ENCODE results near the gene C16orf82. TPM values are rescaled to one million over a fixed set of nuclear protein-coding genes. Genes with fewer than 3 reads are reported as not detected.
"Not testable (repeated sequence)": the region's sequence is repeated elsewhere in the genome, so short reads cannot be mapped to it uniquely, and the experiment has no call there.

Gene C16orf82
- total and polyA plus RNA-seq, 4 donors, result not detected

GRCh38 chr16:27084307-27085028 is 17.7 kb downstream of the C16orf82 start:
- Histone ChIP-seq H3K27ac (ENCODE audit: low read depth in 1 of 2, low read length in 2 of 2) (no peak overlapping the region), H3K36me3 (ENCODE audit: control insufficient read depth in 4 of 4, insufficient read depth in 3 of 4, low read depth in 1 of 4, low read length in 3 of 4) (no peaks in the 10 kb centered on the region), H3K4me1 (ENCODE audit: control insufficient read depth in 4 of 4, insufficient read depth in 4 of 4, low read length in 3 of 4) (no peaks in the 10 kb centered on the region), H3K9ac (ENCODE audit: low read depth in 1 of 2, low read length in 2 of 2) (no peak overlapping the region), H3K27me3 (ENCODE audit: control insufficient read depth in 4 of 4, insufficient read depth in 4 of 4, low read length in 3 of 4) (peaks cover 0 to 3% (median 0%) of the 10 kb centered on the region in 4 donors), H3K9me3 (ENCODE audit: control insufficient read depth in 4 of 4, low read length in 3 of 4) (no peaks in the 10 kb centered on the region), H3K4me3 (ENCODE audit: low read depth in 1 of 3, low read length in 3 of 3) (no peak overlapping the region)
- no peak for DNase-seq (ENCODE audit: low spot score)
- TF ChIP-seq SP1 (IDR thresholded peaks at IDR 0.05) (no peak), REST (IDR thresholded peaks at IDR 0.05) (no peak), FOXA1 (IDR thresholded peaks at IDR 0.05) (no peak)
- 55% methylated on average over 9 of the region's 9 CpGs for WGBS

GRCh38 chr16:27085182-27085581 is 18.5 kb downstream of the C16orf82 start:
- H3K27me3 ChIP-seq (ENCODE audit: control insufficient read depth in 4 of 4, insufficient read depth in 4 of 4, low read length in 3 of 4), result peaks cover 0 to 3% (median 1%) of the 10 kb centered on the region in 4 donors
- no peaks in the 10 kb centered on the region for H3K4me1 ChIP-seq (ENCODE audit: control insufficient read depth in 4 of 4, insufficient read depth in 4 of 4, low read length in 3 of 4)
- no peak overlapping the region for H3K4me3 ChIP-seq (ENCODE audit: low read depth in 1 of 3, low read length in 3 of 3)
- no peaks in the 10 kb centered on the region for H3K9me3 ChIP-seq (ENCODE audit: control insufficient read depth in 4 of 4, low read length in 3 of 4)
- WGBS, result 64% methylated on average over 6 of the region's 6 CpGs
- H3K27ac ChIP-seq (ENCODE audit: low read depth in 1 of 2, low read length in 2 of 2), result no peak overlapping the region
- H3K9ac ChIP-seq (ENCODE audit: low read depth in 1 of 2, low read length in 2 of 2), result no peak overlapping the region
- no peaks in the 10 kb centered on the region for H3K36me3 ChIP-seq (ENCODE audit: control insufficient read depth in 4 of 4, insufficient read depth in 3 of 4, low read depth in 1 of 4, low read length in 3 of 4)
- no peak for DNase-seq (ENCODE audit: low spot score)
- no peak for TF ChIP-seq HNF4G (IDR thresholded peaks at IDR 0.05)
- TF ChIP-seq FOXA1 (IDR thresholded peaks at IDR 0.05), result no peak
- no peak for TF ChIP-seq JUND (IDR thresholded peaks at IDR 0.05)
- no peak for TF ChIP-seq MAX (IDR thresholded peaks at IDR 0.05)
- no peak for TF ChIP-seq GABPA (IDR thresholded peaks at IDR 0.05 in 1 of 2, conservative IDR thresholded peaks at IDR 0.05 in 1 of 2)
- no peak for TF ChIP-seq SP1 (IDR thresholded peaks at IDR 0.05)
- no peak for TF ChIP-seq FOXA2 (IDR thresholded peaks at IDR 0.05)

- H3K36me3 ChIP-seq (ENCODE audit: control insufficient read depth in 4 of 4, insufficient read depth in 3 of 4, low read depth in 1 of 4, low read length in 3 of 4); DNase-seq (ENCODE audit: low spot score); H3K9ac ChIP-seq (ENCODE audit: low read depth in 1 of 2, low read length in 2 of 2); H3K27ac ChIP-seq (ENCODE audit: low read depth in 1 of 2, low read length in 2 of 2); H3K9me3 ChIP-seq (ENCODE audit: control insufficient read depth in 4 of 4, low read length in 3 of 4); H3K27me3 ChIP-seq (ENCODE audit: control insufficient read depth in 4 of 4, insufficient read depth in 4 of 4, low read length in 3 of 4); H3K4me3 ChIP-seq (ENCODE audit: low read depth in 1 of 3, low read length in 3 of 3); H3K4me1 ChIP-seq (ENCODE audit: control insufficient read depth in 4 of 4, insufficient read depth in 4 of 4, low read length in 3 of 4): not testable (repeated sequence)
- WGBS, result 86% methylated on average over 9 of the region's 9 CpGs
These were observed 19.3 kb downstream of the C16orf82 start for GRCh38 chr16:27086031-27086430.

GRCh38 chr16:27088216-27088615 is 21.5 kb downstream of the C16orf82 start:
- H3K36me3 ChIP-seq (ENCODE audit: control insufficient read depth in 4 of 4, insufficient read depth in 3 of 4, low read depth in 1 of 4, low read length in 3 of 4), result no peaks in the 10 kb centered on the region
- 60% methylated on average over 5 of the region's 5 CpGs for WGBS
- no peak overlapping the region for H3K27ac ChIP-seq (ENCODE audit: low read depth in 1 of 2, low read length in 2 of 2)
- H3K9ac ChIP-seq (ENCODE audit: low read depth in 1 of 2, low read length in 2 of 2), result no peak overlapping the region
- peaks cover 0 to 3% (median 0%) of the 10 kb centered on the region in 4 donors for H3K27me3 ChIP-seq (ENCODE audit: control insufficient read depth in 4 of 4, insufficient read depth in 4 of 4, low read length in 3 of 4)
- H3K9me3 ChIP-seq (ENCODE audit: control insufficient read depth in 4 of 4, low read length in 3 of 4), result no peaks in the 10 kb centered on the region
- no peak overlapping the region for H3K4me3 ChIP-seq (ENCODE audit: low read depth in 1 of 3, low read length in 3 of 3)
- DNase-seq (ENCODE audit: low spot score), result no peak
- no peaks in the 10 kb centered on the region for H3K4me1 ChIP-seq (ENCODE audit: control insufficient read depth in 4 of 4, insufficient read depth in 4 of 4, low read length in 3 of 4)
- TF ChIP-seq YY1 (IDR thresholded peaks at IDR 0.05), result no peak
- no peak for TF ChIP-seq MAX (IDR thresholded peaks at IDR 0.05)
- no peak for TF ChIP-seq EGR1 (IDR thresholded peaks at IDR 0.05; ENCODE audit: low read depth in 2 of 2)
- TF ChIP-seq FOXA2 (IDR thresholded peaks at IDR 0.05), result no peak
- no peak for TF ChIP-seq REST (IDR thresholded peaks at IDR 0.05)
- no peak for TF ChIP-seq TAF1 (conservative IDR thresholded peaks at IDR 0.05)
- no peak for TF ChIP-seq FOXA1 (IDR thresholded peaks at IDR 0.05)
- TF ChIP-seq NR2F2 (IDR thresholded peaks at IDR 0.05), result no peak
- no peak for TF ChIP-seq RXRA (IDR thresholded peaks at IDR 0.05)
